Esophagus muscularis mucosa (tissue), 4 donors: ENCODE measurements around the gene ADGRG1.

Experiments used
- CTCF ChIP-seq, 3 experiments: fragments of 200-600 bp in 2 of 3; fragments of 450-650 bp in 1 of 3; sonication (generic) in 2 of 3; IDR thresholded peaks; one replicate each; pipeline ENCODE4 v1.5.1; 2017 to 2019; ENCODE audit warnings: antibody characterized with exemption in 3 of 3, mild to moderate bottlenecking in 2 of 3, moderate library complexity in 1 of 3
- EP300 ChIP-seq: sonication (generic); formaldehyde crosslinking; IDR thresholded peaks from one replicate; pipeline ENCODE4 v1.6.1; 2017; ENCODE audit warnings: antibody characterized with exemption
- POLR2A ChIP-seq: fragments of 450-650 bp; IDR thresholded peaks from one replicate; pipeline ENCODE4 v1.6.1; 2017; ENCODE audit warnings: antibody characterized with exemption, moderate library complexity, mild to moderate bottlenecking, low read depth
- POLR2AphosphoS5 ChIP-seq, 2 donors: sonication (generic); formaldehyde crosslinking; IDR thresholded peaks; one replicate each; pipeline ENCODE4 v1.6.1; 2017; ENCODE audit warnings: antibody characterized with exemption in 2 of 2

GRCh38 chr16:57606847-57607501, 21.5 kb upstream of the ADGRG1 start:
- TF ChIP-seq CTCF (IDR thresholded peaks at IDR 0.05), result no peak
- TF ChIP-seq POLR2A, result no peak
- TF ChIP-seq EP300, result no peak
- TF ChIP-seq POLR2AphosphoS5 (IDR thresholded peaks at IDR 0.05), result no peak
